Left cardiac atrium (tissue), 4 donors: ENCODE data around the gene FMNL2. TPM values are rescaled to one million over a fixed set of nuclear protein-coding genes. Genes with fewer than 3 reads are reported as not detected.

ENCODE experiments used
- ATAC-seq, 2 donors: fragments of 200-7000 bp; cut with Tn5 transposase; one replicate each; pipeline ENCODE4 v1.9.1; 2020; ENCODE audit warnings: mild to moderate bottlenecking in 2 of 2, moderate library complexity in 2 of 2
- DNase-seq: peaks from one replicate; pipeline ENCODE4 v3.0.0-alpha.2; 2020
- intact Hi-C, 2 donors: fragments of 100-400 bp; cut with DNase I; formaldehyde crosslinking; loops; one replicate each; pipeline versions ENCODE4 v1.14.1 to v1.15.1; 2022 to 2023
- total RNA-seq, 2 donors: library from RNA; stranded (reverse); fragmentation: NEBNext Ultra II Directional; extraction: Animal tissue kit (Norgen Biotek cat#: 25700); gene quantifications; one replicate each; pipeline ENCODE4 v1.2.1, GENCODE V29; 2021
- donor health status: DM: no; HTN: yes; CAD: no.
- donor health status: DM: no; HTN: yes; CAD: no; lungs with severe emphysema.
- donor health status: DM: yes; HTN: yes; CAD: no.
- donor health status: Dilated cardiomyopathy.

Gene FMNL2
- total RNA-seq, 2 donors from 2014 or later: 11.3 to 16.6 TPM

- ATAC-seq (no peak), DNase-seq (no peak)
- intact Hi-C loops: loop anchor here (2.0 to 10.0 kb wide), 2 partner anchors 298 to 442 kb away; partner anchors contain the start of gene FMNL2 (in 1 of the 2)
These were observed 297.8 kb downstream of the FMNL2 start for GRCh38 chr2:152632736-152633135.

- DNase-seq: peak; percentile 48
- intact Hi-C loops: loop anchor here in 1 of 2 donors (5.0 to 10.0 kb wide), 2 partner anchors 301 to 448 kb away; partner anchors contain the start of gene FMNL2
- peak; percentile 68 to 69 for ATAC-seq
These were observed 300.8 kb downstream of the FMNL2 start for GRCh38 chr2:152635635-152636298.

GRCh38 chr2:152637251-152637650 lies 302.3 kb downstream of the FMNL2 start:
- intact Hi-C loops: loop anchor here in 1 of 2 donors (5.0 to 10.0 kb wide), 2 partner anchors 302 to 450 kb away; partner anchors contain the start of gene FMNL2
- DNase-seq: no peak
- ATAC-seq: no peak

- intact Hi-C loops: loop anchor here in 1 of 2 donors (5.0 to 10.0 kb wide), 2 partner anchors 303 to 451 kb away; partner anchors contain the start of gene FMNL2
- ATAC-seq (no peak), DNase-seq (no peak)
These were observed 303.1 kb downstream of the FMNL2 start for GRCh38 chr2:152638056-152638455.

GRCh38 chr2:152638590-152638989 lies 303.6 kb downstream of the FMNL2 start:
- no peak for ATAC-seq
- no peak for DNase-seq
- intact Hi-C loops: loop anchor here in 1 of 2 donors (5.0 to 10.0 kb wide), 2 partner anchors 304 to 451 kb away; partner anchors contain the start of gene FMNL2

GRCh38 chr2:152644189-152644873 lies 309.4 kb downstream of the FMNL2 start:
- DNase-seq (no peak), ATAC-seq (no peak)
- intact Hi-C loops: no loop called here

- intact Hi-C loops: no loop called here
- DNase-seq: no peak
- no peak for ATAC-seq
These were observed 311.3 kb downstream of the FMNL2 start for GRCh38 chr2:152646264-152646663.

GRCh38 chr2:152646775-152647174 lies 311.8 kb downstream of the FMNL2 start:
- intact Hi-C loops: no loop called here
- ATAC-seq: peak; percentile 43 to 86

GRCh38 chr2:152647552-152647951 lies 312.6 kb downstream of the FMNL2 start:
- intact Hi-C loops: no loop called here
- DNase-seq (peak; percentile 68), ATAC-seq (peak; percentile 67 to 84)

More at GRCh38 chr2:152646775-152647174, 311.8 kb downstream of the FMNL2 start:
- no peak for DNase-seq

GRCh38 chr2:152648336-152648735 lies 313.4 kb downstream of the FMNL2 start:
- DNase-seq: no peak
- intact Hi-C loops: no loop called here
- no peak for ATAC-seq

GRCh38 chr2:152649997-152650396 lies 315.0 kb downstream of the FMNL2 start:
- DNase-seq (no peak), ATAC-seq (no peak)
- intact Hi-C loops: no loop called here

- no peak for DNase-seq
- intact Hi-C loops: no loop called here
- no peak for ATAC-seq
These were observed 315.9 kb downstream of the FMNL2 start for GRCh38 chr2:152650768-152651371.

- DNase-seq: no peak
- intact Hi-C loops: no loop called here
- ATAC-seq: no peak
These were observed 316.9 kb downstream of the FMNL2 start for GRCh38 chr2:152651834-152652233.

- intact Hi-C loops: no loop called here
- no peak for DNase-seq
- no peak for ATAC-seq
These were observed 320.9 kb downstream of the FMNL2 start for GRCh38 chr2:152655880-152656279.

- ATAC-seq (no peak), DNase-seq (no peak)
- intact Hi-C loops: no loop called here
These were observed 322.1 kb downstream of the FMNL2 start for GRCh38 chr2:152657043-152657442.

GRCh38 chr2:152658221-152658620 lies 323.2 kb downstream of the FMNL2 start:
- no peak for DNase-seq
- intact Hi-C loops: no loop called here
- ATAC-seq: no peak

- intact Hi-C loops: no loop called here
- no peak for ATAC-seq
These were observed 326.1 kb downstream of the FMNL2 start for GRCh38 chr2:152661076-152661475.

GRCh38 chr2:152664725-152665124 lies 329.8 kb downstream of the FMNL2 start:
- DNase-seq (no peak), ATAC-seq (no peak)
- intact Hi-C loops: no loop called here

More at GRCh38 chr2:152661076-152661475, 326.1 kb downstream of the FMNL2 start:
- no peak for DNase-seq

- intact Hi-C loops: no loop called here
- ATAC-seq (no peak), DNase-seq (no peak)
These were observed 339.4 kb downstream of the FMNL2 start for GRCh38 chr2:152674334-152674733.

GRCh38 chr2:152676461-152676860 lies 341.5 kb downstream of the FMNL2 start:
- no peak for DNase-seq
- intact Hi-C loops: no loop called here
- no peak for ATAC-seq
